NCI-H187 treated with DMSO at 0.1 percent for 48 hours (cell line): ENCODE results near the gene INSL3.
"Not testable (repeated sequence)": the region's sequence is repeated elsewhere in the genome, so short reads cannot be mapped to it uniquely, and the experiment has no call there.

Experiments used
- DNase-seq: peaks from one replicate; lab custom pipeline; 2025; lab: John Stamatoyannopoulos, UW

Gene INSL3

GRCh38 chr19:17783721-17784120, 37.6 kb downstream of the INSL3 start:
- DNase-seq: not testable (repeated sequence)

GRCh38 chr19:17780781-17781180, 40.5 kb downstream of the INSL3 start:
- DNase-seq: no peak

- DNase-seq: no peak
Observed at GRCh38 chr19:17778968-17779929, 42.1 kb downstream of the INSL3 start.

GRCh38 chr19:17778251-17778967, 42.9 kb downstream of the INSL3 start:
- no peak for DNase-seq

- DNase-seq: not testable (repeated sequence)
Observed at GRCh38 chr19:17777840-17778239, 43.5 kb downstream of the INSL3 start.

GRCh38 chr19:17775991-17776803, 45.1 kb downstream of the INSL3 start:
- DNase-seq: no peak

- DNase-seq: no peak
Observed at GRCh38 chr19:17775245-17775927, 45.9 kb downstream of the INSL3 start.

- no peak for DNase-seq
Observed at GRCh38 chr19:17772172-17772571, 49.1 kb downstream of the INSL3 start.

GRCh38 chr19:17770613-17771012, 50.7 kb downstream of the INSL3 start:
- no peak for DNase-seq

- no peak for DNase-seq
Observed at GRCh38 chr19:17767559-17767958, 53.8 kb downstream of the INSL3 start.

GRCh38 chr19:17766543-17767131, 54.7 kb downstream of the INSL3 start:
- no peak for DNase-seq
